OCI-LY1 (cell line): ENCODE measurements around the gene BRD3.

Experiments
- CTCF ChIP-seq: fragments of 200-600 bp; sonication (generic), shearing (Covaris generic); IDR thresholded peaks from 2 replicates; pipeline ENCODE4 v1.5.1; 2017; ENCODE audit warnings: mild to moderate bottlenecking, antibody characterized with exemption, low read length, moderate library complexity, mixed read lengths
- EZH2 ChIP-seq: fragments of 200-600 bp; sonication (generic), shearing (Covaris generic); IDR thresholded peaks from 2 replicates; pipeline ENCODE4 v1.8.0; 2017; ENCODE audit warnings: borderline replicate concordance, mixed run types, mild to moderate bottlenecking, antibody characterized with exemption, low read length, moderate library complexity, mixed read lengths

- no peak for TF ChIP-seq CTCF
- no peak for TF ChIP-seq EZH2
Observed at GRCh38 chr9:134066526-134066912, 1.3 kb downstream of the BRD3 start.
